ENCODE data around the gene ERLEC1. TPM values are rescaled to one million over a fixed set of nuclear protein-coding genes. Genes with fewer than 3 reads are reported as not detected.

The ERLEC1 gene
- total and polyA plus RNA-seq, 8 donors = 53.0 to 71.4 (median 57.6) TPM

- ATAC-seq = no peak
- Histone ChIP-seq H3K36me3 (peaks cover 0 to 23% of the 10 kb centered on the region in 2 donors), H3K4me3 (no peak overlapping the region), H3K27me3 (no peaks in the 10 kb centered on the region), H3K4me1 (no peaks in the 10 kb centered on the region), H3K9me3 (no peaks in the 10 kb centered on the region), H3K27ac (no peak overlapping the region)
- intact Hi-C loops (cut with DNase I) = no loop called here
- no peak for DNase-seq
- TF ChIP-seq CTCF (IDR thresholded peaks at IDR 0.05) = no peak
Observed at GRCh38 chr2:53852532-53852931, 65.7 kb downstream of the ERLEC1 start.

GRCh38 chr2:53854678-53855077 lies 67.8 kb downstream of the ERLEC1 start:
- DNase-seq (no peak), ATAC-seq (no peak)
- TF ChIP-seq CTCF (IDR thresholded peaks at IDR 0.05) = no peak
- H3K27ac ChIP-seq = no peak overlapping the region
- no peaks in the 10 kb centered on the region for H3K4me1 ChIP-seq
- no peaks in the 10 kb centered on the region for H3K27me3 ChIP-seq
- H3K36me3 ChIP-seq = peaks cover 0 to 30% of the 10 kb centered on the region in 2 donors
- H3K9me3 ChIP-seq = no peaks in the 10 kb centered on the region
- intact Hi-C loops (cut with DNase I) = no loop called here
- no peak overlapping the region for H3K4me3 ChIP-seq

GRCh38 chr2:53856272-53856671 lies 69.4 kb downstream of the ERLEC1 start:
- intact Hi-C loops (cut with DNase I) = no loop called here
- TF ChIP-seq CTCF (IDR thresholded peaks at IDR 0.05) = no peak
- no peak overlapping the region for H3K4me3 ChIP-seq
- no peaks in the 10 kb centered on the region for H3K4me1 ChIP-seq
- ATAC-seq (no peak), DNase-seq (no peak)
- no peaks in the 10 kb centered on the region for H3K9me3 ChIP-seq
- H3K27me3 ChIP-seq = no peaks in the 10 kb centered on the region
- no peak overlapping the region for H3K27ac ChIP-seq
- peaks cover 0 to 39% of the 10 kb centered on the region in 2 donors for H3K36me3 ChIP-seq

- Histone ChIP-seq H3K36me3 (peaks cover 0 to 29% of the 10 kb centered on the region in 2 donors), H3K4me1 (no peaks in the 10 kb centered on the region), H3K9me3 (no peaks in the 10 kb centered on the region), H3K27ac (no peak within 1 kb of the TSS), H3K27me3 (no peaks in the 10 kb centered on the region), H3K4me3 (peak within 1 kb of the TSS; percentile 6 to 33)
- DNase-seq (peak in 3 of 4 donors; percentile 23 to 80 (median 57)), ATAC-seq (peak; percentile 93)
- intact Hi-C loops (cut with DNase I) = no loop called here
- TF ChIP-seq CTCF (IDR thresholded peaks at IDR 0.05) = no peak
Observed at GRCh38 chr2:53859206-53860181, 72.7 kb downstream of the ERLEC1 start, which contains the start of gene GPR75. TSS of gene GPR75 (minus strand) at chr2:53859967. CDS start at chr2:53854756, 5,211 bp downstream.

GRCh38 chr2:53861824-53862223 lies 75.0 kb downstream of the ERLEC1 start:
- TF ChIP-seq CTCF (IDR thresholded peaks at IDR 0.05) = no peak
- DNase-seq (no peak), ATAC-seq (no peak)
- no peaks in the 10 kb centered on the region for H3K27me3 ChIP-seq
- intact Hi-C loops (cut with DNase I) = no loop called here
- peaks cover 0 to 48% of the 10 kb centered on the region in 2 donors for H3K36me3 ChIP-seq
- no peak overlapping the region for H3K4me3 ChIP-seq
- no peak overlapping the region for H3K27ac ChIP-seq
- no peaks in the 10 kb centered on the region for H3K4me1 ChIP-seq
- H3K9me3 ChIP-seq = no peaks in the 10 kb centered on the region

Measured in left lung (tissue), 10 donors.